Measurements from ENCODE around the gene USP24.

USP24 gene

DNA sequence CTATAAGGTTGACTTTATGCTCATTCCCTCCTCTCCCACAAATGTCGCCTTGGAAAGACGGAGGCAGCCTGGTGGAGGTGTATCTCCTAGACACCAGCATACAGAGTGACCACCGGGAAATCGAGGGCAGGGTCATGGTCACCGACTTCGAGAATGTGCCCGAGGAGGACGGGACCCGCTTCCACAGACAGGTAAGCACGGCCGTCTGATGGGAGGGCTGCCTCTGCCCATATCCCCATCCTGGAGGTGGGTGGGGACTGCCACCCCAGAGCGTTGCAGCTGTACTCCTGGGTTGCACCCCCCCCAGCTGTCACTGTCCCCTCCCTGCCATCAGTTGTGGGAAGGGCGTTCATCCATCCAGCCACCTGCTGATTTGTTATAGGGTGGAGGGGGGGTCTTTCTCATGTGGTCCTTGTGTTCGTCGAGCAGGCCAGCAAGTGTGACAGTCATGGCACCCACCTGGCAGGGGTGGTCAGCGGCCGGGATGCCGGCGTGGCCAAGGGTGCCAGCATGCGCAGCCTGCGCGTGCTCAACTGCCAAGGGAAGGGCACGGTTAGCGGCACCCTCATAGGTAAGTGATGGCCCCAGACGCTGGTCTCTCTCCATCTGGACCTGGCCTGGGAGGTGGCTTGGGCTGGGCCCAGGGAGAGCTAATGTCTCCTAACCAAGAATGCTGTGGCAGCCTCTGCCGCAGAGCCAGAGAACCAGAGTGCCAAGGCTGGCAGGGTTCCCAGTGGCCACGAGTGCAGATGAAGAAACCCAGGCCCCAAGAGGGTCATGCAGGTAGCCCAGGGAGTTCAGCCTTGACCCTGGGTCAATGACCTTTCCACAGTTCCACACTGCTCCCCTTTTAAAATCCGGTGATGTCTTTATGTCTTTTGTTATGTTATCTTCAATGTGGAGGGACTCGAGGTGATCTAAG, 162.7 kb downstream of the USP24 start:
- DNase-seq (ENCODE audit: low spot score): no peak

DNA sequence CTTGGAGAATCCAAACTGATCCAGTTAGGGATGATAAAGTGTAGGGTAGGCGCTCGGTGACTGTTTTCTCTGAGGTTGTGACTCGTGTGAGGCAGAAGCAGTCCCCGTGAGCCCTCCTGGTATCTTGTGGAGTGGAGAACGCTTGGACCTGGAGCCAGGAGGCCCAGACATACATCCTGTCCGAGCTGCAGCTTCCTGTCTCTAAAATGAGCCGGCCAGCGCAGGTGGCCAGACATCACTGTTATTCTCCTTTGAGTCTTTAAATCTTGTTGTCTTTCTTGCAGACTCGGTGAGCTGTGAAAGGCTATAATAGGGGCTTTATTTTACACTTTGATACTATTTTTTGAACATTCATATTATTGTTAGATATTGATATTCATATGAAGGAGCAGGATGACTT, 163.5 kb downstream of the USP24 start:
- no peak for DNase-seq (ENCODE audit: low spot score)

DNA sequence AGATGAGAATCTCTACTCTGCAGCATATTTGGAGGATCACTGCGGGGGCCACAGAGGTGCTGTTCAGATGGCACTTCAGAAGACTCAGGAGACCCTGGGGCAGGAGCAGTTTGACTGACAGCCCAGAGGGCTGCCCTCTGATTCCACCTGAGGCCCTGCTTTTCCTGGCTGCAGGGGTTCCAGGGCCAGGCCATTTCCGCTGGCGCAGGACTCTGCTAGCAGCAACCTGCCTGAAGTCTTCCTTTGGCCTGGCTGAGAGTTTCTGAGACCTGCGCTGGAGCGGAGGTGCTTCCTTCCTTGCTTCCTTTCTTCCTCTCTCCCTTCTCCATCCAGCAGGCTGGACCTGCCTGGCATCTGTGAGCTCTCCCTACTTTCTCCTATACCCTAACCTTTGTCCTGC, 164.0 kb downstream of the USP24 start:
- DNase-seq (ENCODE audit: low spot score): no peak

DNA sequence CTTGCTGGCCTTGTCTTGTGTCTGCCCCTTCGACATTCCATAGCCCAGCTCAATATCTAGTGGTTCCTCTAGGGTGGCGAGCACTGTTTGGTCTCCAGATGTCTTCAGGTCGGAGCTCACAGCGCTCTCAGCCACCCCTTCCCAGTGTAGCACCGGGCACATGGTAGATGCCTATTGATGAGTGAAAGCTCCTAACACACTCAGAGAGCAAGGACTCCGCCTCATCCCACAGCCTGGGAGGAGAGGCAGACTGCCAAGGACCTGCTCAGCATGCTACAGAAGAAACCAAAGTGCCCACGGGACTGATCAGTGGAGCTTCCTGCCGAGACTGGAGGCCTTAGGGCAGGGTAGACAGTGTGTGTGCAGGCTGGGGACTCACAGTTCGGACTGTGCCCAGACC, 164.9 kb downstream of the USP24 start:
- DNase-seq (ENCODE audit: low spot score): no peak

DNA sequence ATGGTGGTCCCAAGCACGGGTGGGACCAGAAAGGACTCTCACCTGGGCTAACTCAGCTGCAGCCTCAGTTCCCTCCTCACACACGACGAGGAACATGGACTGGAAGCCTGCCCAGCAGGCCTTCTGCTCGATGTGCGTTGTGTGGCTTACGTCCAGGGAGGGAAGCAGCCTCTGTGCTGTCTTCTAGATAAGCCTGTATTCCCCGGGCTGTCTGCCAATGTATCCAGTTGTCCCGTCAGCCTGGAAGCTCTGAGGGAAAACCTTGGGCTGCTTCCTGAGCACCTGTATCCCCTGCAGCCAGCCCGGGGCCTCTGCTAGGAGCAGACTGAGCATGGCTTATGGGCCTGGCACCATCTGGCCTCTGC, 165.3 kb downstream of the USP24 start:
- no peak for DNase-seq (ENCODE audit: low spot score)

DNA sequence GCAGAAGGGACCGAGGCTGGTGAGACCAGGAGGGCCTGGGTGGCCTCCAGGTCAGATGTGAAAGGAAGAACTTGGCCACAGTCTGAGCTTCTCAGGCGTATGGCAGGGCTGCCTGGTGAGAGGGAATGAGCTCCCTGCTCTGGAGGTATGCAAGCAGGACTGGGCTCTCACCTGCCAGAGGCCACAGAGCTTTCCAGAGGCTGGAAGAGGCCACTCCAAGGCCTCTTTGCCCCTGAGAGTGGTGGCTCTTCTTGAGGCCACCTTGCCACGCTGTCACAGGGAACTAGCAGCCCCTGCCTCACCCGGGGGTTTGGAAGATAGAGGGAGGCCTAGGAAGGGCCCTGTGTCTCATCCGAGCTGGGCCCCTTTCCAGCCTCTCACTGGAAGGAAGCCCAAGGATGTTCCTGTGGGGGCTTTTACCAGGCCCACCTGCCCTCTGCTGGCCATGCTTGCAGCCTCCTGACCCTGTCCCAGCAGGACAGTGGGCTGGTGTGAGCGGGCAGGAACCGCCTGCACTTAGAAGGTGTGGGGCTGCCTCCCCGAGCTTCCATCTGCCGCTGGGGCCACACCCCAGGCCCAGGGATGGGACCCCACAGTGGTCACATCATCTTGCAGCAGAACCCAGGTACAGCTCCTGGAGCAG, 165.8 kb downstream of the USP24 start:
- no peak for DNase-seq (ENCODE audit: low spot score)

DNA sequence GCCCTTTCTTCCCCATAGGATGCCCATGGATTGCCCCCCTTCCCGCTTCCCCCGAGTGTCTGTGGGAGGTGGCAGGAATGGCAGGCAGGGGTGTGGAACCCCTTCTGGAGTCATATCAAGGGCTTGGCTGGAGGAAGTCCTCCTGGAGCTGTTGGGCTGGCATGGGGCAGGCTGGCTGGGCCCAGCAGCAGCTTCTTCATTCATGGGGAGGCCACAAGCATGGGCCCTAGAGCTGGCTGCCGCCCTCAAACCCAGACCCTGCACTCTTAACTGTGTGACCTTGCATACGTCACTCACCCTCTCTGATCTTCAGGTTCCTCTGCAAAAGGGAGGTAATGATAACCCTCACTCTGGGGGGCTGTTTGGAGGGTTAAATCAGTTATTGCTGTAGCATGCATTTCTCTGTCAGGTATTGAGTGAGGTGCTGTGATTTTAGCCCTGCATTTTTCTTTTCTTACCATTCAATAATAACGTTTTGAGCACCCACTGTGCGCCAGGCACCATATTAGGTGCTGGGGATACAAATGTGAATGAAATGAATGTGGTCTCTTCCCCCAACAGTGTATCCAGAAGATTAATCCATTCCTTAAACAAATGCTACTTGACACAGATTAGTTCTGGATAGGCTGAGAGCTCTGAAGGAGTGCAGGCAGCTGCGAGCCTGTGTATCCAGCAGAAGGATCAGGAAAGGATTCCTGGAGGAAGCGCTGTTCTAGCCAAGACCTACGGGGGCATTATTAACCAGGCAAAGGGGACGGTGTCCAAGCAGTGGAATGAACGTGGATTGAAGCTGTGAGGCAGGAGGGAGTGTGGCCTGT, 166.5 kb downstream of the USP24 start:
- no peak for DNase-seq (ENCODE audit: low spot score)

DNA sequence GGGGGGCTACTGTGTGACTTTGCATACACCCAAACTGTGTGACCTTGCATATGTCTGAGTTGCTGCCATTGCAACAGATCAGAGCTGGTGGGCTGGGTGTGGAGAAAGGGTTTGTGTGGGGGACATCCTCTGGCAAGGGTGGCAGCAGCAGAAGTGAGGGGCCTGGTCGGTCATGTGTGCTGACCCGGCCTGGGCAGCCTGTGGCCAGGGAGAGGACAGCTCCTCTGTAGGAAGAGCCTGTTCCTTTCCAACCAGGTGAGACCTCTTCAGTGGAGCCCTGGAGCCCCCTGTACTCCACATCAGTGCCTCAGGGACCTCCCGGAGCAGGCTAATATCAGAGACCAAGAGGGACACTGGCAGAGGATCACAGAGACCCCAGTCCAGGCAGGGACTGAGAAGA, 167.6 kb downstream of the USP24 start:
- no peak for DNase-seq (ENCODE audit: low spot score)

DNA sequence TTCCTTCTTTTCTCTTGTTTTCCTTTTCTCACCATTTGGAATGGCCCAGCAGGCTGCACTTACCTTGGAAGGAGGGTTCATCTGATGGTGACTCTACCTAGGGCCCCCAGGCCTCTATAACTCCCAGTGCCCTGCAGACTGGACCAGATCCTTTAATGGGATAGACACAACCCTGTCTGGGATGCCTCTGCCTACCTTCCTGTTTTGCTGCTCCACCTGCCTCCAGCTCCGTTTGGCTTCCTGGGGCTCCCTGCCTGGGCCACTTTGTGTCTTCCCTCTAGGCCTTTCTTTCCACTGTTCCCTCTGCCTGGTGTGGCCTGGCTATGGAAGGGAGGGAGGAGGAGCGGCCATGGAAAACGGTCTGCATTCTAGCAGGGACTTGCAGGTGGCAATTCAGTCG, 168.3 kb downstream of the USP24 start:
- no peak for DNase-seq (ENCODE audit: low spot score)

DNA sequence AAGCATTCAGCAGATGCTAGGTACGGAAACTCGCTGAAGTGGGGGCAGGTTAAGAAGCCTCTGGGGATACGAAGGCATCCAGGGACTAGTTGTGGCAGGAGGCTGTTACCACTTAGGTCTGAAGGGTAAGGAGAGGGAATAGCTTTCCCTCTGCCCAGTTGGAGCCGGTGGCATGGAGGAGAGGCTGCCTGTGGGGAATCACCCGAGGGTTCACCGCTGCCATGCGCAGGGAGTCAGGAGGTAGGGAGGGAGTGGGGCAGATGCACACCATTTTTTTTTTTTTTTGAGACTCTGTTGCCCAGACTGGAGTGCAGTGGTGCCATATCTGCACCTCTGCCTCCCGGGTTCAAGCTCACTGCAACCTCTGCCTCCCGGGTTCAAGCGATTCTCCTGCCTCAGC, 169.7 kb downstream of the USP24 start:
- no peak for DNase-seq (ENCODE audit: low spot score)

DNA sequence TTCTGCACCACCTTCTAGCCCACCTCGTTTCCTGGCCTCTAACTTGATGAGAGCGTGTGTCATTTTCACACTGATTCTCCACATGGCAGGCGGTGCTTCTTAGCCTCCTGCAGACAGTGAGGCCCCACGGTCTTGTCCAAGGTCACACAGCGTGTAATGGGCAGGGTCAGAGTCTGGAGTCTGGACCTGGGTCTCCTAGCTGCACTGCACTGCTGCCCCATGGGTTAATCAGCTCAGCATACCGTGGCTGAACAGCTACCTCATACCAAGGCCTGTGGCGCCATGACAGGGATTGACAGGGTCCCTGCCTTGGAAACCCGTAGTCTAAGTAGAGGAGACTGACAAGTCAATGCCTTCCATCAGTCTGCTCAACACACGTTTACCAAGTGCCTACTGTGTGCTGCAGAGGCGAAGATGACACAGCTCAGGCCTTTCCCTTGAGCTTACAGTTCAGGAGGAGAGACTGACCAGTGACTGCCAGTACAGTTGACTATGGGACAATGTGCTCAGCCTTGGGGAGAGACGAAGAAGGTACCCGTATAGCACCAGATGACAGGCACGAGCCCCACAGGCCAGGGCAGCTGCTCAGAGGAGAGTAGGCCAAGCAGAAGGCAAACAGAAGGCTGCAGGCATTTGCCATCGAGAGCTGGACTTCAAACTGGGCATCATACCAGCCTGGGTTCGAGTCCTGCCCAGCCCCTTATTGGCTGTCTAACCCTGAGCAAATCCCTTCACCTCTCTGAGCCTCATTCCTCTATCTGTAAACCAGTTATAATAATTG, 170.4 kb downstream of the USP24 start:
- DNase-seq (ENCODE audit: low spot score): no peak

DNA sequence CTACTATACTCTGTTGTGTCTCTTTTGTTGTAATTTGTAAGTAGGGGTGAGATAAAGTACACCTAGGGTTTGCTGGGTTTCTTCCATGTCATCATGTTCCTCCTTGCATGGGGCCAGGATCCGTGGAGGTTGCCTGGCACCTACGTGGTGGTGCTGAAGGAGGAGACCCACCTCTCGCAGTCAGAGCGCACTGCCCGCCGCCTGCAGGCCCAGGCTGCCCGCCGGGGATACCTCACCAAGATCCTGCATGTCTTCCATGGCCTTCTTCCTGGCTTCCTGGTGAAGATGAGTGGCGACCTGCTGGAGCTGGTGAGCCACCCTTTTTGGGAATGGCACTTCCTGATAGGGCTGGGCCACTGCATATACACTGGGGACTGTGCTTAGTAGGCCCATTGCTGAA, 171.4 kb downstream of the USP24 start:
- no peak for DNase-seq (ENCODE audit: low spot score)

DNA sequence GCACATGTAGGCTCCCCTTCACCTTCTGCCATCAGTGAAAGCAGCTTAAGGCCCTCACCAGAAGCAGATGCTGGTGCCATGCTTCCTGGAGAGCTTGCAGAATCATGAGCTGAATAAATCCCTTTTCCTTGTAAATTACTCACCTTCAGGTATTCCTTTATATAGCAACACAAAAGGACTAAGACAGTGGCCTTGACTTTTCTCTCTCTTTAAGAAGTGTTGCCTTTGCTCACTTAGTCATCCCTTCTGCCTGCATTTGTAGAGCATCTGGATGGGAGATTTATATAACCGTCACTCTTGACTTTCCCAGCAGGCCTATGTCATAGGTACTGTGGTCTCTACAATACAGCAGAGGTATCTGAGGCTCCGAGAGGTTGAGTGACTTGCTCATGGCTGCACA, 172.2 kb downstream of the USP24 start:
- DNase-seq (ENCODE audit: low spot score): no peak

DNA sequence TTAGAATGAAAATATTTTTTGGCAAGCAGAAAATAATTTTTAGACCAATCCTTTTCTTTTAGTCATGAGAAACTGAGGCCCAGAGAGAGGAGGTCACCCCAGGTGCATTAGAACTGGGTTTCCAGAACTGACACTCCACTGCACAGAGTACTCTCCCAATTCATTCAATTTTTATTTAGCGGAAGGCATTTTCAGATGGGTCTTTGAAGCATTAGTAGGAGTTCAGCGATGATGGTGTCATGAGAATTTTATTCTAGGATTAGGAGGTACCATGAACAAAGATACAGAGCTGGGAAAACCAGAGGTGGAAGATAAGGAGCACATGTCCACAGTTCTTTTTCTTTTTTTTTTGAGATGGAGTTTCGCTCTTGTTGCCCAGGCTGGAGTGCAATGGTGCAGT, 173.6 kb downstream of the USP24 start:
- DNase-seq (ENCODE audit: low spot score): no peak

DNA sequence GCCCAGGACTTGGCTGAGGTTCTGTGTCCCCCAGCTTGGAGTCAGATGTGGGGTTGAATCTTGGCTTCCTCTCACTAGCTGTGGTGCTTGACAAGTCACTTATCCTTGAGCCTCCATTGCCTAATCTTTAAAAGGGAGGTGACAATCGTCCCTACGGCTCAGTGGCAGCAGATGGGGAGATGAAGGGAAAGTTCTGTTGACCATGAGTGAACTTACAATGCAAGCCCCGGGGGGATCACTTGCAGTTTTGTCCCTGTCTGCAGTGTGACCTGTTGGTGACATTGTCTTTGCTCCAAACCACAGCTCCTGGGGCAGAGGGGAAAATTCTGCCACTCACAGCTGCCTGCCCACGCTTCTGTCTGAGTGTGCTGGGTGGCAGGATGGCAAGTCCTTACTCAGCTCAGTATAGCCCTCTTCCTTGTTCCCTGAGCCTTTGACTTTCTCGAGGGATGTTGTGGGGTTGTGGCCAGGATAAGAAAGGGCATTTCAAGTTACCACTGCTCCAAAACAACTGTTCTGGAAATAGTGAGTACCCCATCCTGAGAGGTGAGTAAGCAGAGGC, 174.2 kb downstream of the USP24 start:
- no peak for DNase-seq (ENCODE audit: low spot score)

DNA sequence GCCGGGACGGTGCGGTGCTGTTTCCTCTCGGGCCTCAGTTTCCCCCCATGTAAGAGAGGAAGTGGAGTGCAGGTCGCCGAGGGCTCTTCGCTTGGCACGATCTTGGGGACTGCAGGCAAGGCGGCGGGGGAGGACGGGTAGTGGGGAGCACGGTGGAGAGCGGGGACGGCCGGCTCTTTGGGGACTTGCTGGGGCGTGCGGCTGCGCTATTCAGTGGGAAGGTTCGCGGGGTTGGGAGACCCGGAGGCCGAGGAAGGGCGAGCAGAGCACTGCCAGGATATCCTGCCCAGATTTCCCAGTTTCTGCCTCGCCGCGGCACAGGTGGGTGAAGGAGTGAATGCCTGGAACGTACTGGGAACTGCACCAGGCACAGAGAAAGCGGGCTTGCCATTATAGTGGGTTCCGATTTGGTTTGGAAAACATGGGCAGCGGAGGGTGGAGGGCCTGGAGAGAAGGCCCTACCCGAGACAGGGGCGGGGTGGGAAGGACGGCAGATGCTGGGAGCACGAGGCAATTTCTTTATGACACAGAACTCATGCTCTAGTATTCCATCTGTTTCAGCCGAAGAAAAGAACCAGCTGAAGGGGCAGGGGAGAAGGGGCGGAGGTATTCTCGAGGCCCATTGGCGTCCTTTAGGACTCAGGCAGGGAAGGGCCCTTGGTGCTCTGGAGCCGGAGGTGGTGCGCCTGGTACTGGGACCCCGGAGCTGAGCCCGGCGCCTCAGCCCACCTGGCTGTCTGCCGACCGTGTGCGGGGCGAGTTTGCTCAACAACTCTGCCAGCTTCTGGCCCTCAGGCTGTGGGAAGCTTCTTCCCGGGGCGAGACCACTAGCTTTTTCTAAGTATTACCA, 174.9 kb downstream of the USP24 start:
- no peak for DNase-seq (ENCODE audit: low spot score)

DNA sequence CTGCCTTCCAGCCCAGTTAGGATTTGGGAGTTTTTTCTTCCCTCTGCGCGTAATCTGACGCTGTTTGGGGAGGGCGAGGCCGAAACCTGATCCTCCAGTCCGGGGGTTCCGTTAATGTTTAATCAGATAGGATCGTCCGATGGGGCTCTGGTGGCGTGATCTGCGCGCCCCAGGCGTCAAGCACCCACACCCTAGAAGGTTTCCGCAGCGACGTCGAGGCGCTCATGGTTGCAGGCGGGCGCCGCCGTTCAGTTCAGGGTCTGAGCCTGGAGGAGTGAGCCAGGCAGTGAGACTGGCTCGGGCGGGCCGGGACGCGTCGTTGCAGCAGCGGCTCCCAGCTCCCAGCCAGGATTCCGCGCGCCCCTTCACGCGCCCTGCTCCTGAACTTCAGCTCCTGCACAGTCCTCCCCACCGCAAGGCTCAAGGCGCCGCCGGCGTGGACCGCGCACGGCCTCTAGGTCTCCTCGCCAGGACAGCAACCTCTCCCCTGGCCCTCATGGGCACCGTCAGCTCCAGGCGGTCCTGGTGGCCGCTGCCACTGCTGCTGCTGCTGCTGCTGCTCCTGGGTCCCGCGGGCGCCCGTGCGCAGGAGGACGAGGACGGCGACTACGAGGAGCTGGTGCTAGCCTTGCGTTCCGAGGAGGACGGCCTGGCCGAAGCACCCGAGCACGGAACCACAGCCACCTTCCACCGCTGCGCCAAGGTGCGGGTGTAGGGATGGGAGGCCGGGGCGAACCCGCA, 175.7 kb downstream of the USP24 start, which contains the start of gene PCSK9:
Gene PCSK9 (plus strand): TSS at position 207 of the 741 bp plus-strand sequence. CDS start 290 bp downstream, at position 497.
- no peak for DNase-seq (ENCODE audit: low spot score)

DNA sequence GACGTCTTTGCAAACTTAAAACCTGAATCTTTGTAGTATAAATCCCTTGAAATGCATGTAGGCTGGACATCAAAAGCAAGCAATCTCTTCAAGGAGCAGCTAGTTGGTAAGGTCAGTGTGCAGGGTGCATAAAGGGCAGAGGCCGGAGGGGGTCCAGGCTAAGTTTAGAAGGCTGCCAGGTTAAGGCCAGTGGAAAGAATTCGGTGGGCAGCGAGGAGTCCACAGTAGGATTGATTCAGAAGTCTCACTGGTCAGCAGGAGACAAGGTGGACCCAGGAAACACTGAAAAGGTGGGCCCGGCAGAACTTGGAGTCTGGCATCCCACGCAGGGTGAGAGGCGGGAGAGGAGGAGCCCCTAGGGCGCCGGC, 176.2 kb downstream of the USP24 start:
- DNase-seq (ENCODE audit: low spot score): no peak

DNA sequence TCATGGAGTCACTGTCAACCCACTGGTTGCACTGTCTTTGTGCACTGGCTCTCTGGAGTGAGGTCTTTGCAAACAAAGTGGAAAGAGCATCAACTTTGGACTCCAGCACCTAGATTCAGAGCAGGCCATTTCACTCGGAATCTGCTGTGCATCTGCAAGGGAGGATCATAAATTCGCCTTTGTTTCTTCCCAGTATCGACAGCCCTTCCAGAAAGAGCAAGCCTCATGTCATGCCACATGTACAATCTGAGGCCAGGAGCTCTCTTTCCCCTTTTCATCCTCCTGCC, 176.7 kb downstream of the USP24 start:
- no peak for DNase-seq (ENCODE audit: low spot score)

Data from putamen (tissue), 1 donor.